Right atrium auricular region (tissue), 2 donors: ENCODE measurements around the gene KRTAP10-10. TPM values are rescaled to one million over a fixed set of nuclear protein-coding genes. Genes with fewer than 3 reads are reported as not detected.

Source experiments
- DNase-seq: peaks from one replicate; pipeline ENCODE4 v3.0.0-alpha.2; 2019; ENCODE audit warnings: low spot score
- H3K27ac ChIP-seq, 2 donors: fragments of 200-600 bp; sonication (generic); 1 replicate in 1 of 2; 2 replicates in 1 of 2; pipeline ENCODE4 v1.5.1; 2016 to 2019
- H3K27me3 ChIP-seq, 2 donors: fragments of 200-600 bp; sonication (generic); one replicate each; pipeline versions ENCODE4 v1.5.1 to v1.6.0; 2017 to 2019
- H3K36me3 ChIP-seq: fragments of 200-600 bp; sonication (generic); one replicate; pipeline ENCODE4 v1.5.1; 2016
- H3K4me1 ChIP-seq, 2 donors: fragments of 200-600 bp; sonication (generic); one replicate each; pipeline versions ENCODE4 v1.5.1 to v1.6.0; 2017 to 2019
- H3K4me3 ChIP-seq, 2 donors: fragments of 200-600 bp; sonication (generic); 1 replicate in 1 of 2; 2 replicates in 1 of 2; pipeline ENCODE4 v1.5.1; 2017 to 2019; ENCODE audit warnings: mild to moderate bottlenecking in 1 of 2, moderate library complexity in 1 of 2
- H3K9me3 ChIP-seq, 2 donors: fragments of 200-600 bp; sonication (generic); one replicate each; pipeline ENCODE4 v1.5.1; 2019
- CTCF ChIP-seq, 2 donors: fragments of 200-600 bp; sonication (generic); IDR thresholded peaks; one replicate each; pipeline ENCODE4 v1.5.1; 2019; ENCODE audit warnings: antibody characterized with exemption in 2 of 2
- total RNA-seq, 2 donors: library from RNA; depleted of rRNA; stranded (reverse); fragments of >200 nt; gene quantifications; one replicate each; pipeline ENCODE4 v1.1.0, GENCODE V29; 2016

KRTAP10-10 gene
- total RNA-seq, 2 donors from 2014 or later = not detected

- TF ChIP-seq CTCF (IDR thresholded peaks at IDR 0.05) = no peak
- Histone ChIP-seq H3K4me3 (no peak overlapping the region), H3K4me1 (no peaks in the 10 kb centered on the region), H3K9me3 (peaks cover 0 to 22% of the 10 kb centered on the region in 2 donors), H3K27me3 (no peaks in the 10 kb centered on the region), H3K36me3 (no peaks in the 10 kb centered on the region), H3K27ac (no peak overlapping the region)
- peak; percentile 9 for DNase-seq
Observed at GRCh38 chr21:44670642-44671432, 33.7 kb downstream of the KRTAP10-10 start.

- Histone ChIP-seq H3K9me3 (peaks cover 0 to 22% of the 10 kb centered on the region in 2 donors), H3K4me1 (no peaks in the 10 kb centered on the region), H3K27ac (no peak overlapping the region), H3K27me3 (no peaks in the 10 kb centered on the region), H3K4me3 (no peak overlapping the region), H3K36me3 (no peaks in the 10 kb centered on the region)
- DNase-seq = no peak
- TF ChIP-seq CTCF (IDR thresholded peaks at IDR 0.05) = no peak
Observed at GRCh38 chr21:44671911-44672310, 34.8 kb downstream of the KRTAP10-10 start.

GRCh38 chr21:44677881-44678280 lies 40.7 kb downstream of the KRTAP10-10 start:
- H3K9me3 ChIP-seq = peaks cover 0 to 5% of the 10 kb centered on the region in 2 donors
- no peak overlapping the region for H3K27ac ChIP-seq
- H3K4me3 ChIP-seq = no peak overlapping the region
- H3K27me3 ChIP-seq = no peaks in the 10 kb centered on the region
- H3K36me3 ChIP-seq = no peaks in the 10 kb centered on the region
- TF ChIP-seq CTCF (IDR thresholded peaks at IDR 0.05) = no peak
- no peaks in the 10 kb centered on the region for H3K4me1 ChIP-seq
- peak; percentile 26 for DNase-seq

- Histone ChIP-seq H3K27me3 (no peaks in the 10 kb centered on the region), H3K36me3 (no peaks in the 10 kb centered on the region), H3K9me3 (no peaks in the 10 kb centered on the region), H3K27ac (no peak overlapping the region), H3K4me1 (no peaks in the 10 kb centered on the region), H3K4me3 (no peak overlapping the region)
- DNase-seq = peak; percentile 23
- TF ChIP-seq CTCF (IDR thresholded peaks at IDR 0.05) = no peak
Observed at GRCh38 chr21:44681152-44681551, 44.0 kb downstream of the KRTAP10-10 start.

GRCh38 chr21:44681861-44682579 lies 44.9 kb downstream of the KRTAP10-10 start, which contains the start of gene KRTAP12-1:
Gene KRTAP12-1, minus strand, starts transcription at chr21:44682163. Its CDS starts 40 bp downstream, at chr21:44682123.
- no peaks in the 10 kb centered on the region for H3K36me3 ChIP-seq
- peak; percentile 47 for DNase-seq
- no peaks in the 10 kb centered on the region for H3K27me3 ChIP-seq
- no peak for TF ChIP-seq CTCF (IDR thresholded peaks at IDR 0.05)
- no peaks in the 10 kb centered on the region for H3K9me3 ChIP-seq
- H3K4me1 ChIP-seq = no peaks in the 10 kb centered on the region
- no peak within 1 kb of the TSS for H3K4me3 ChIP-seq
- H3K27ac ChIP-seq = no peak within 1 kb of the TSS
